Coronary artery (tissue), 2 donors: Measurements from ENCODE around the gene TRIO.
"Not testable (repeated sequence)": the region's sequence is repeated elsewhere in the genome, so short reads cannot be mapped to it uniquely, and the experiment has no call there.

Source experiments
- DNase-seq: peaks from one replicate; pipeline ENCODE4 v3.0.0-alpha.2; 2017; ENCODE audit warnings: low spot score
- H3K27ac ChIP-seq, 2 donors: fragments of 200-600 bp; sonication (generic); one replicate each; pipeline ENCODE4 v1.5.1; 2016 to 2019
- H3K4me3 ChIP-seq: fragments of 200-600 bp; sonication (generic); 2 replicates; pipeline ENCODE4 v1.5.1; 2016; ENCODE audit warnings: mild to moderate bottlenecking, moderate library complexity
- TF ChIP-seq, protein P1 (sequence below): fragments of 200-600 bp; sonication (generic); IDR thresholded peaks from one replicate; pipeline ENCODE4 v1.5.1; 2019; ENCODE audit warnings: antibody characterized with exemption

The TRIO gene

GRCh38 chr5:14200312-14200990 is 57.3 kb downstream of the TRIO start:
- no peak for DNase-seq
- H3K27ac ChIP-seq, result no peak overlapping the region
- TF ChIP-seq, protein P1, sequence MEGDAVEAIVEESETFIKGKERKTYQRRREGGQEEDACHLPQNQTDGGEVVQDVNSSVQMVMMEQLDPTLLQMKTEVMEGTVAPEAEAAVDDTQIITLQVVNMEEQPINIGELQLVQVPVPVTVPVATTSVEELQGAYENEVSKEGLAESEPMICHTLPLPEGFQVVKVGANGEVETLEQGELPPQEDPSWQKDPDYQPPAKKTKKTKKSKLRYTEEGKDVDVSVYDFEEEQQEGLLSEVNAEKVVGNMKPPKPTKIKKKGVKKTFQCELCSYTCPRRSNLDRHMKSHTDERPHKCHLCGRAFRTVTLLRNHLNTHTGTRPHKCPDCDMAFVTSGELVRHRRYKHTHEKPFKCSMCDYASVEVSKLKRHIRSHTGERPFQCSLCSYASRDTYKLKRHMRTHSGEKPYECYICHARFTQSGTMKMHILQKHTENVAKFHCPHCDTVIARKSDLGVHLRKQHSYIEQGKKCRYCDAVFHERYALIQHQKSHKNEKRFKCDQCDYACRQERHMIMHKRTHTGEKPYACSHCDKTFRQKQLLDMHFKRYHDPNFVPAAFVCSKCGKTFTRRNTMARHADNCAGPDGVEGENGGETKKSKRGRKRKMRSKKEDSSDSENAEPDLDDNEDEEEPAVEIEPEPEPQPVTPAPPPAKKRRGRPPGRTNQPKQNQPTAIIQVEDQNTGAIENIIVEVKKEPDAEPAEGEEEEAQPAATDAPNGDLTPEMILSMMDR, result no peak

GRCh38 chr5:14201325-14202045 is 58.3 kb downstream of the TRIO start:
- Histone ChIP-seq H3K27ac (no peak overlapping the region), H3K4me3 (no peak overlapping the region)
- TF ChIP-seq, protein P1, result no peak
- DNase-seq, result no peak

More at GRCh38 chr5:14200312-14200990, 57.3 kb downstream of the TRIO start:
- H3K4me3 ChIP-seq, result no peak overlapping the region

DNA sequence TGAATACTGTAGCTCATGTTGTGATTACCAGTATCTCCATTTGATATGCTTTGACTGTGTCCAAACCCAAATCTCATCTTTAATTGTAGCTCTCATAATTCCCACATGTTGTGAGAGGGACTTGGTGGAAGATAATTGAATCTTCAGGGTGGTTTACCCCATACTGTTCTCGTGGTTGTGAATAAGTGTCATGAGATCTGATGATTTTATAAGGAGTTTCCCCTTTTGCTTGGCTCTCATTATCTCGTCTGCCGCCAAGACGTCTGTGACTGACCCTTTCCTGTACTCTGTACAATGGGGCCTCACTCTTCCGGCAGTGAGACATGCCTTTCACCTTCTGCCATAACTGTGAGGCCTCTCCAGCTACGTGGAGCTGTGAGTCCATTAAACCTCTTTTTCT is 59.3 kb downstream of the TRIO start:
- H3K4me3 ChIP-seq, result no peak overlapping the region
- H3K27ac ChIP-seq, result no peak overlapping the region
- DNase-seq, result no peak
- TF ChIP-seq, protein P1, result no peak

GRCh38 chr5:14204011-14204670 is 61.0 kb downstream of the TRIO start:
- DNase-seq, result no peak
- TF ChIP-seq, protein P1, result no peak
- H3K4me3 ChIP-seq, result no peak overlapping the region
- H3K27ac ChIP-seq, result peak overlapping the region in 1 of 2 donors; percentile 58

DNA sequence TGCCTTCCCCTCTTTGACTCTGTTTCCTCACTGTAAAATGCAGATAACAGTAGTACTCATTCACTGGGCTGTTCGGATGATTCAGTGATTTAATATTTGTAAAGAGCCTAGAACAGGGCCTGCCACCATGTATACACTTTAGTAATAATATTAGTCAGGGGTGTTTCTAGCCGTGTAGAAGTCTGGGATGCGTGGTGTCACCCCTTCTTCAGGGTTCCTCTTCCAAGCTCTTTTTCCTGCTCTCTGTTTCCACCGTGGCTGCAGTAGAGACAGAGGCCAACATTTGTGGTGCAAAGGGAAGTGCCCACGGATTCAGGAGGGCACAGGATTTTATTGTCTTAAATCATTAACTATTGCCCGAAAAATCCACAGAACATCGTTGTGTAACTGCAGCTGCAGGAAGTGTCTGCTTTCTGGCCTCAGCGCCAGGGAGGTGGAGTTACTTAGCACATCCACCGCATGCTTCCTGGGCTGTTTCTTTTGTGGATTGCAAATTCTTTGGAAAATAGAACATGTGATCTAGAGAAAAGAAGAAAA is 61.7 kb downstream of the TRIO start:
- Histone ChIP-seq H3K27ac (peak overlapping the region in 1 of 2 donors; percentile 58), H3K4me3 (peak overlapping the region; percentile 33)
- DNase-seq, result no peak
- TF ChIP-seq, protein P1, result no peak

DNA sequence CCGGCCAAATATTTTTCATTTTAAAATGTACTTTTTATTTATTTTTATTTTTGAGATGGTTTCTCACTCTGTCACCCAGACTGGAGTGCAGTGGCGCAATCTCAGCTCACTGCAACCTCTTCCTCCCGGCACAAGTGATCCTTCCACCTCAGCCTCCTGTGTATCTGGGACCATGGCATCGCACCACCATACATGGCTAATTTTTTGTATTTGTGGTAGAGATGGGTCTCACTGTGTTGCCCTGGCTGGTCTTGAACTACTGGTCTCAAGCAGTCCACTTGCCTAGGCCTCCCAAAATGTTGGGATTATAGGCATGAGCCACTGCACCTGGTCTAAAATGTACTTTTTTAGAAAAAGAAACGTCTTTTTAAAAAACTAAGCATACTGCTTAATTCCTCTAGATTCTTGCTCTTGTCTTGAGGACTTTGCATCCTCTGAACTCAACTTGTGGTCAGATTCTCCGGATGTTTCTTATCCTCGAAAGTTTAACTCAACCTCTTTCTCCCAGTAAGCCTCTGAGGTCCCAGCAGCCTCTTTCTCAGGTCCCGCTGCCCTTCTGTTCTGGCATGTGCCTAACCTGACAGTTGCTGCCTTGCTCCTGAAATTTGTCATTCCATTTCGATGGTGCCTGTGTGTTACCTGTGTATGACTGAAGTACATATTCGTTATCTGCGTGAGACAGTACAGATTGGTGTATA is 63.0 kb downstream of the TRIO start:
- TF ChIP-seq, protein P1, result no peak
- H3K27ac ChIP-seq, result no peak overlapping the region
- H3K4me3 ChIP-seq, result no peak overlapping the region
- DNase-seq, result no peak

DNA sequence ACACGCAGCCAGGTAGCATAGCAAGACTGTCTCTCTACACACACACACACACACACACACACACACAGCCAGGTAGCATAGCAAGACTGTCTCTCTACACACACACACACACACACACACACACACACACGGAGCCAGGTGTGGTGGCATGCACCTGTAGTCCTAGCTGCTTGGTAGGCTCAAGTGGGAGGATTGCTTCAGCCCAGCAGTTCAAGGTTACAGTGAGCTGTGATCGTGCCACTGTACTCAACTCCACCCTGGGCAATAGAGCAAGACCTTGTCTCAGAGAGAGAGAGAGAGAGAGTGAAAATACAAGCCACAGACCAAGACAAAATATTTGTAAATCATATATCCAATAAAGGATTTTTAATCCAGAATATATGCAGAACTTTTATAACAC is 64.3 kb downstream of the TRIO start:
- DNase-seq, H3K4me3 ChIP-seq, H3K27ac ChIP-seq: not testable (repeated sequence)
